ENCODE results near the gene EFEMP1. TPM values are rescaled to one million over a fixed set of nuclear protein-coding genes. Genes with fewer than 3 reads are reported as not detected.

The EFEMP1 gene
- total RNA-seq, 1 donor from 2014 or later: 3,607 TPM

DNA sequence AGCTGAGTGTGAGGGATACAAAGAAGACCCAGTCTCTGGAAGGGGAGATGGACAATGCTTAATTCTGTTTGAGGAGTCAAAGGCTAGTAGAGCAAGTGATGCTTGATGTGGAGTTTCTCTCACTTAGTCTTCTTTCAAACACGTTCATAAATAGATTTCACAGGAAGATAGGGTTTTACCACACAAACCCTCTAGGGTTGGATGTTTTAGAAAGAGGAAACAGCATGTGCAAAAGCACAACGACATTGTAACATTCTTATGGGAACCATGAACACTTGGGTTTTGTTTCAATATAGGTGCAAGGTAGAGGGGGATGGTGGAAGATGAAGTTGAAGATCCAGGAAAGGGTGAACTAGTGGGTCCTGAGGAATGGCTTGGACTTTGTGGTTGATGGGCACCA lies 10.8 kb upstream of the EFEMP1 start:
- no peak for DNase-seq (ENCODE audit: low read depth, low spot score)

DNA sequence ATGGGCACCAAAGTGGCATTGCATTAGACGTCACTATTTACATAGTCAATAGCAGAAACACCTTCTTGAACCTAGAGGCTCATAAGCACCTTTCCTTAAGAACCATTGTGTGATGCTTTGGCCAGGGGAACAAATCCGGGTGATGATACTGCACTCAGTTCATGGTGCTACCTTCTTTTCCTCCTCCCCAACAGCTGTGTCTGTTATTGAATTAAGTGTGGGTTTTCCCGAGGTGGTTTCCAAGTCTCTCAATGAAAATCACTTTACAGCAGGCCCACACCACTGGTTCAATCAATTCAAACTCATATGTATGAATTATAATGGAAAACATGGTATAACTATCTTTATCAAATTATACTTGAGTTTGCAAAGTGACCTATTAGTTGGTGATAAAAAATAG lies 9.3 kb upstream of the EFEMP1 start:
- no peak for DNase-seq (ENCODE audit: low read depth, low spot score)

DNA sequence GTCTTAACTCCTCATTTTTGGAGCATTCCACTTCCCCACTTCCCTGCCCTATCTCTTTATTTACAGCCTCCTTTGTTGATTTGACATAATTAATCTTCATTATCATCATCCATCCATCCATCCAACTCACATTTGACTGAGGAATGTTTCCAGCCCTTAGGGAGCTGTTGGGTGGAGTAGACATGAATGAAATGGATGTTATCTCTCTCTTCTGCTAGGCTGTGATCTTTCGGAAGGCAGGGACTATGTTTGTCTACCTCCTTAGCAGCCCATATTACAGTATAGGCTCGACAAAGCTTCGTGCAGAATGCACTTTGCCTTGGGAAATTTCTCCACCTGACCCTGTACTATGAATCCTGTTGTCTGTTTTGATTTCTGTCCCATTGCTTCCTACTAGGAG lies 7.7 kb upstream of the EFEMP1 start:
- DNase-seq (ENCODE audit: low read depth, low spot score): no peak

DNA sequence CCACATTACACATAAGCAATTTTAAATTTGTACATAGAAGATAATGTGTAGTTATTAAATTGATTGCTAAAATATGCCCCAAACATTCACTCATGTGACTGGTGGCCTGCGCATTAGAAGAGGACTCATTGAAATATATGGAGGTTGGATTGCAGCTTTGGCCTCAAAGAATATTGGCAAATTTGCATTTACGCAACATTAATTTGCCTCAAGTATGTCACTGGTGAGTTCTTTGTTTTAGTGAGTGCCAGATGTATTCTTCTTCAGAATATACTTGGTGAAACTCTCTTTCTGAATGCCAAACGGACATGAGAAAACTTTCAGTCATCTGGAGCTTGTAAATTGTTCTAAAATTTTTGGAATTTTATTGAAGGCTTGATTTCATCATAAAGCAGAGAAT lies 5.9 kb upstream of the EFEMP1 start:
- no peak for DNase-seq (ENCODE audit: low read depth, low spot score)

DNA sequence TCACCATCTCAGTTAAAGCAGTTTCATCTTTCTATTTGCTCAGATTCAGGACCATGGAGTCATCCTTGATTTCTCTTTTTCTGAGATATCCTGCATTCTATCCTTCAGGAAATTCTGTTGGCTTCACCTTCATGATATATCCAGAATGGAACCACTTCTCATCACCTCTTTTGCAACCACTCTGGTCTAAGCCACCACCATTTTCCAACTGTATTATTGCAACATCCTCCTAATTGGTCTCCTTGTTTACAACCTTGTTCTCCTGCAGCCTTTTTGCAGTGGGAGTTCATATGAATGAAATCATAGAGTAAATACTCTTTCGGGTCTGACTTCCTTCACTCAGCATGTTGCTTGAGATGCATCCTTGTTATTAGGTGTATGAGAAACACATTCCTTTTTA lies 3.4 kb upstream of the EFEMP1 start:
- DNase-seq (ENCODE audit: low read depth, low spot score): no peak

DNA sequence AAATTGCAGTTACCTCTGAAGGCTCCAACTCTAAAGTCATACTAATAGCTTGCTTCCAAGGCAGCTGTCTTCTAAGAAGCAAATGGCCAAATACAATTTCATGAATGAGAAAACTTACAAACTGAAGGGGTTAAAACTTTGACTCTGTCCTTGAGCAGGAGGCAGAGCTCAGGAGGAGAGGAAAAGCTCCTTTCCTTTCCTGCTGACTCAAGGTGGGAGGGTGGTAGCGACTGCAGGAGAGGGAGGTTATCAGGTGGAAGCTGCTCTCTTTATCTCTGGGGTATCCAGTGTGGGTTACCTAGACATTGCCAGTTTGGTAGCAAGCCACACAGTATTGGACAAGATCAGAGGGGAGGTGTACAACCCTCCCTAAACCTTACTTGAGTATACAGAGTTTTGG lies 2.7 kb upstream of the EFEMP1 start:
- no peak for DNase-seq (ENCODE audit: low read depth, low spot score)

DNA sequence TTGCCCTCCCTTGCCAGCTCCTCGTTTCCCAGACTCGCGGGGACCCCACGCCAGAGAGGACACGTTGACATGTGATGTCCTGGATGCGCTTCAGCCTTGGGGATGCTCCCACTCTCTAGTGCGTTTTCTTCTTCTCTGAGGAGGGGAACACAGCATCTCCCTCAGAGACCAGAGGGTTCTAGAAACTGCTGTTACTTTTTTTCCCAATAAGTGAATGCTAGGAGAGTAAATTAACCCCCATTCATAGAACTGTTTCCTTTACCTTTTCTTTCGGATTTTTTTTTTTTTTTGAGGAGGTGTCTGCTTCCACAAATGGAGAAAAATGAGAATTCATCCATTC lies 370 bp upstream of the EFEMP1 start:
- no peak for DNase-seq (ENCODE audit: low read depth, low spot score)

DNA sequence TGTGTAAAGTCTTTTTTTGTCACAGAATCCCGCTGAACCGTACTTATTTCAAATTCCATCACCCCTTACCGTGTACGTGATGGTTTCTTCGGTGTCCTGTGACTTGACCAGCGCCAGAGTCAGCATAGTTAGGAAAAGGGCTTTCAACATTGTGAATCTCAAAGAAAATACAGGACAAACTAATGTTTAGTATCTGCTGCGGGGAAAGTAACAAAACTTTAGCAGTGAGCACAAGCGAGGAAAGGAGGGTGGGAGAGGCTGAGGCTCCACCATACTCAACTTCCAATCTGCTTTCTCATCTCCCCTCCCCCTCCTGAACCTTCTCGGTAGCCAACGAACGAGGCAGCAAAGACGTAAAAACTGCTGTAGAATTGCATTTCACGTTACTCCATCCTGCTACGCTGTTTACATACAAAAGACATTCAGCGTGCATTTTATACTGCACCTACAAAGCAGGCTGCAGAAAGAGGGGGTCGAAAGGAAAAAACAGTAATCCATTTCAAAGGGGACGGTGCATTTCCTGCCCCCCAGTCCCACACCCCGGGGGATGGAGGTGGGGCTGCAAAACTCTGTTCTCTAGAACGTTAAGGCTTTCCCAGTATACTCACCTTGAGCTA lies 1.2 kb downstream of the EFEMP1 start:
- no peak for DNase-seq (ENCODE audit: low read depth, low spot score)

DNA sequence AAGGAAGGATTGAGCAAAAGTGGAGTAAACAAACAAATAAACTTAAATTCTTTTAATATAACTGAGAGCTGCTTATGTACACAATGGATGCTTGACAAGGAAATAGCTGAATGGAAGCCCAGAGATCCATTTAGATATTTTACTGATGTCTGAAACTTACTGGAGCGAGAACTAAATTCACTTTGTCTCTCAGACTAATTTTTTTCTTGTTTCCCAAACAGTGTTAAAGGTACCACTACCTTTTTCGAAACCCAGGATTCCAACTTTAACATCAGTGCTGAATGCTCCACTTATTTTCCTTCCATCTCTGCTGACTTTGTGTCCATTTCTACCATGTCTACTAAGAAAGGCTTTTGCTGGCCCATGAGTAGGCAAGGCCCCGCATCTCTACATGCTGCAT lies 4.0 kb downstream of the EFEMP1 start:
- no peak for DNase-seq (ENCODE audit: low read depth, low spot score)

DNA sequence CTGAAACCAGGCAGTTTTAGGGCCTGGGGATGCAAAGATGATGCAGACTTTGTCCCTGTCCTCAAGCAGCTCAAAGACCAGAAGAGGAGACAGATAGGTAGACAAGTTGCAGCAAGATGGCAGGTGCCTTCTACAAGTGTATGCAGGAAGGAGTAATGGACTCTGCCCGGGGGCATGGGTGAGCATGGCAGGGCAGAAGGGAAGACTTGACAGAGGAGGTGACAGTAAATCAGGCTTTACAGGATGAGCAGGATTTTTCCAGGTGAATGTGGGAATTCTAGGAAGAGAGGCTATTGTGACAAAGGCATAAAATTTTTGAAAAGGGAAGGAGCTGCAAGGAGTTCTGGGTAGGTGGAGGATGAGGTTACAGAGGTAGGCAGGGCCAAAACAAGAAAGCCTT lies 4.7 kb downstream of the EFEMP1 start:
- DNase-seq (ENCODE audit: low read depth, low spot score): no peak

DNA sequence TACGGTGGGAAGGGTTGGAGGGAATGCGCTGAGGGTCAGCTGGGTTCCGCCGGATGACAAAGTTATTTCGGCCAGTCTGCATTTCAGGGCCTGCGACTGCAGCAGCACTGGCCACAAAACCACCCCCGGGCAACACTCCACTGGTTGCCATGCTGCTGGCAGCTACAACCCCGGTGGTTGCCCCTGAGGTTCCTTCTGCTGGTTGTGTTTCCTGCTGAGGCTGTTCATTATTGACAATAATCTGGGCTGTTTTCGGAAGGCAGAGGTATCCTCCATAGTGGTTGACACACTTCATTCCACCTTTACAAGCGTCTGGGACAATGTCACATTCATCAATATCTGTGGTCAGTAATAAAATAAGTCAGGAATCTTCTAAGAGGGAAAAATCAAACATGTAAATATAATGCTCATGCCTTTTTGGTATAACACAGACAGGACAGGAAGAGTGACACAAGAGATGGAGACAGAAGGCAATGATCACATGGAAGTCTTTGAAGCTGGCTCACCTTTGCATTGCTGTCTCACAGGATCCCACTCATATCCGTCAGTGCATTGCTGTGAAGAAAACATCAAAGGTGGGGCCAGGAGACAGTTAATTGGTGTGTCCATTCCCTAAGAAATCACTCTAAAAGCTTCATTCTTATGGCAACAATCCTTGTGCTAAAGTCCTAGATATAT lies 5.7 kb downstream of the EFEMP1 start:
- no peak for DNase-seq (ENCODE audit: low read depth, low spot score)

DNA sequence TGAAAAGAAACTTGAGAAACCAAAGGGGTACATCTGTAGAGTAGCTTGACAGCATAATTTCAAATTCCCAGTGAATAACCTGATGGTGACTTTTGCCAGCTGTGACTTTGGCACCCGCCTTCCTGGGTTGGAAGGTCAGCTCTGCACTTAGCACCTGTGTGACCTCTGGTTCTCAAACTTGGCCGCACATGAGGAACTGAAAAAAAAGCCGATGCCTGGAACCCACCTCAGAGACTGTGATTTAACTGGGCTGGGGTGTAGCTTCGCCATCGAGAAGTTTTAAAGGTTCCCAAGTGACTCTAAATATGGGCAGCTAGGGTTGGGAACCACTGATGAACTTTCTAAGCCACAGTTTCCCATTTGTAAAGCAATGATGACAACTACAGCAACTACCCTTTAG lies 6.5 kb downstream of the EFEMP1 start:
- no peak for DNase-seq (ENCODE audit: low read depth, low spot score)

DNA sequence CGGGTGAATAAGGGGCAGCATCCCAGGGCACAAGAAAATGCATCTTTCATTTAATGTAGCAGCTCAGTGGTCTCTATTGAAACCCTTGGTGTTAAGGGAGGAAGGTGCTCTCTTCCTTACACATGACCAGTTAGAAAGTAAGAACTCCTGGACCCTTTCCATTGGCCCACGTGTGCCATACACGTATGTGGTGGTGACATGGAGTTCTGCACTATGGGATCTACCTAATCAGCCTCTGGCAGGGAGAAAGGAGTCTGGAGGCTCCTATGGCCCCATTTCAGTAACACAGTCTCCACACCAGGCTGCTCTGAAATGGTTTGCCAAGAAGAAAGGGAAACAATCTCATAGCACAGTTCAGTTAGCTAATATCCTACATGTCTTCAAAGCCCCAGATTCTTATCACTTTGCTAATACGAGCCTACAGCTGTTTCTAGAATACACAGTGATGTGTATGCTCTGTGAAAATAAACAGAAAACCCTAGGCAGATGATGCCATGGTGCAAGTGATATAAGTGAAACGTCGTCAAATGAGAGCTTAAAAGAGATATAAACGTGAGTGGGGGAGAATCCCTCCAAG lies 7.0 kb downstream of the EFEMP1 start:
- no peak for DNase-seq (ENCODE audit: low read depth, low spot score)

DNA sequence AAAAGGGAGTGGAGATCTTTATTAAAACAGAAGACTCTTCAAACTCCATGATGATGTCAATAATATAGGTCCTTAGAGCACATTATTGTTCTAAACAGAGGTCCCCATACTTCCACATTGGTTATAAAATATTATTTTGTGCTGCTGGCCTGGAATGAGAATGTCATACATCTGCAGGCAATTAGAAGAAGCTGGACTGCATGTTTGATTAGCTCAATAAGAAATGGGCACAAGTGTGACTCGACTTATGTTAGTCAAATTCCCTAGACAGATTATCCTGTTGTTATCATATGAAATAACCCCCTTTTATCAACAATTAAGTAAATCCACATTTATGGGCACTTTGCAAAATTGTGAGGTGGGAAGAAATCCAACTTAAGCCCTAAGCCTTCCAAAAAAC lies 8.8 kb downstream of the EFEMP1 start:
- DNase-seq (ENCODE audit: low read depth, low spot score): no peak

DNA sequence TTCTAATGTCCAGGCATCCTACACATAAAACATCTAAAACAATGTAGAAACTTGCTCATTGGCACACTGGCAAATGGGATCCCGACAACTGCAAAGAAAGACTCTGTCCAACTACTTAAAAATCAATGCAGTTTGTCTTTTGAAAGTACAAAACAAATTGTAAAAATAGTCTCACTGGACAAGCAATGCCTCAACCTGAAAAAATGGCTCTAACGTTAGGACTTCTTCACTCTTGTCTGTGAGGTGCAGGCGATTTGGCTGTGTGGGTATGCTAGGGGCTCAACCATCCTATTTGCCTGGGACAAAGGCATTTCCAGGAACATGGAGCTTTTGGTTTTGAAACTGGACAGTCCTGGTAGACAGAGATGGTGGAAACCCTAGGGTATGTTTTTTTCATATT lies 10.7 kb downstream of the EFEMP1 start:
- no peak for DNase-seq (ENCODE audit: low read depth, low spot score)

DNA sequence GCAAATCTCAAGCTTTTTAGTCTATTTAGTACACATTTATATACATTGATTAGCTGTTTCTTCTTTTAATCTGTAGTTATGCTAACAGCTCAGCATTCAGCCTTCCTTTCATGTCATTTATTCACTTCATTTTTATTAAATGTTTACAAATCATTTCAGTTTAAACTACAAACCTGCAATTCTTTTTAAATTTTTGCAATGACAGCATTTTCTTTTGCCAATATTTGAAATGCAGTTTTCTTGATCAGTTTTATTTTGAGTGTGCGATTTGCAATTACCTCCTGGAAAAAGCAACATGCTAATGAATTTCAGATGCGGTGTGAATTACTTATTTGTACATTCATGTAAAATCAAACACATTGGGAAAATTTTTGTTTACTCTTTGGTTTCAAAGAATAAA lies 13.5 kb downstream of the EFEMP1 start:
- no peak for DNase-seq (ENCODE audit: low read depth, low spot score)

DNA sequence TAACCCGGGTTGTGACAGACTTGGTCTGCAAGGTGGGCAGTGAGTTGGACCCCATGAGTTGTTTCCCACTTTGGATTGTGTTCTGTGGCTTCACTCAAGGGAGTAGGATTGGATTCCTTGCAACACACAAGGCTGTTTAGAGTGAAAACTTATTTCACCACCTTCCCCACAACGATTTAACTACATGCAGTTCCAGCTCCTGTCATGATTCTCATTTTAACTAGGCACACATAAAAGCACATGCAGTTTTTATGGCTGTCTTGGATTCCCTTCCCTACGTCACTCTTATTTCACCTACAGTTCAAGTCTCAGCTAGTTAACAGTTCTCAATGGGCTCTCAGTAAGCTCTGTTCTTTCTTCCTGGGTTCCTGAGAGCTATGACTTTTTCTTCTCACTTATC lies 15.9 kb downstream of the EFEMP1 start:
- DNase-seq (ENCODE audit: low read depth, low spot score): no peak

DNA sequence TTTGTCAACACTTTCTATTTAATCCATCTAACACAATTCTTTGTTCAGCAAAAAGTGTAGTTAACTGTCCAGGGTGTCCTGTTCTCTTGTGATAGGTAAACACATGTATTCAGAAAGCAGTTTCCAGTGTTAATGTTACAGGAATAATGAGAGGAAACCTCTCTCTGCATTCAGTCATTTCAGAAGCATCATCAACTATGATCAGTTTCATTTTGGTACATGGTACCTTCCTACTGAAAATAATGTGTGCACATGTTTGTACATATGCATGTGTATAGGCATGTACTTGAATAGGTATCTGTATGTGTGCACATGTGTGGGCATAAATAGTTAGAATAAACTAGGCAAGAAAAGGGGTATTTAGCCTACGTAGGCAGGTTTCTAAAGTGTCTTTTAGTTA lies 16.6 kb downstream of the EFEMP1 start:
- DNase-seq (ENCODE audit: low read depth, low spot score): no peak

DNA sequence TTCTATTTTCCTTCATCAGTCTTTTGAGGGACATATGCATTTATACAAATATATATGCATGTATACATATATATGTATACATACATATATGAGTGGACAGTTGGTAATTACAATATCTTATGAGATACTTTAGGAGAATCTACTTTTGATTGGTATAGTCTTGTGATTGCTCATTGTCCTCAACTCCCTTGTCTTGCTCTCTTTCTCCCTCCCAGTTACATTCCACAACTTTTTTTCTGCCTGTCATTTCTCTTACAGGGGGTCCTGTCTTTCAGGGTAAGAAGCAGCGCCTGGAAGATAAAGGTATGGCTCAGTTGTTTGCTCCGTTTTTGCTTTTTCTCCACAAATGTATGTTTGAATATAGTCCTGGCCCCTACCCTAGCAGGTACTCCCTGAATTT lies 19.9 kb downstream of the EFEMP1 start:
- no peak for DNase-seq (ENCODE audit: low read depth, low spot score)

DNA sequence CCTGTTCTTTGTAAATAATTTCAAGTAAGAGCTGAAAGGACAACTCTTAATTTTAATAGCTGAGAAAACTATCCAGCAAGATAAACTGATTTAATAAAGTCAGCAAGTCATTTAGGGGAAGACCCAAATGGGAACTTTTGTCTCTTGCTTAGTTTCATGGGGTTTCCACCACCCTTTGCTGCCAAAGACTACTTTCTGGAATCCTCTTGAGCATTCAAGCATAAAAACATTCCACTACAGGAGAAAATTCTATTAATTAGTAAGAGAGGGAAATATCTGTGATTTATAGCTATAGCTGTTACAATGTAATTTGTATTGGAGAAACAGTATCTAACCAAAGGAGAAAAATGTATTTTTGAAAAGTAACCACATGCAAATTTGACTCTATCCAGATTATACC lies 20.6 kb downstream of the EFEMP1 start:
- DNase-seq (ENCODE audit: low read depth, low spot score): no peak

DNA sequence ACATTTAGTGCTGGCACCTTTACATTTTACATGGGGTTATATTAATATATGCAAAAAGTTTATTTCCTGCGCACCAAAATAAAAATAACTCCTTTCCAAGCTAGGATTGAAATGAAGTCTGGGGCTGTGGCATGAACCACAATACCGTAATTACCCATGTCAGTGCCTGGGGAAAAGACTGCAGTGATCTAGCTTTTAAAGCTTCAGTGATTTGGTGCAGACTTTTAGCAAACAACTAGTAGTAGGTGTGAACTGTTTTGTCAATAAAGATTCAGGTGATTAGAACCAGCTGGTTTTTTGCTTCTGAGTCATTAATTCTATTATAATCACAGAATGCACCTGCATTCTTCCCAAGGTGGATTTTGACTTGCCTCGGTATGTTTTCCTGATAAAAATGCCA lies 21.2 kb downstream of the EFEMP1 start:
- no peak for DNase-seq (ENCODE audit: low read depth, low spot score)

DNA sequence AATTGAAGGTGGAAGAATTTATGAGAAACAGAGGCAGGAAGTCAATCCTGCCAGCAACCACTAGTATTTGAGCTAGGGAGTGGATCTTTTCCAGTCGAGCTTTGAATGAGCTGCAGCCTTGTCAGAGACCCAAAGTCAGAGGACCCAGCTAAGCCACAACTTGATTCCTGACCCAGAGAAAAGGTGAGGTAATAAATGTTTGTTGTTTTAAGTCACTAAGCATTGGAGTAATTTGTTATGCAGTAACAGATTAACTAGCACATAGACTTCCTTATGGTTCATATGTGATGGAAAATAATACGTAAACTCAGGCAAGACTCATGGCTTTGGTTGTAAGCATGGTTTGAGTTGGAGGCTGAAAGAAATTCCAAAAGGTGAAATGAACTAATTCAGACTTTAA lies 21.6 kb downstream of the EFEMP1 start:
- no peak for DNase-seq (ENCODE audit: low read depth, low spot score)

DNA sequence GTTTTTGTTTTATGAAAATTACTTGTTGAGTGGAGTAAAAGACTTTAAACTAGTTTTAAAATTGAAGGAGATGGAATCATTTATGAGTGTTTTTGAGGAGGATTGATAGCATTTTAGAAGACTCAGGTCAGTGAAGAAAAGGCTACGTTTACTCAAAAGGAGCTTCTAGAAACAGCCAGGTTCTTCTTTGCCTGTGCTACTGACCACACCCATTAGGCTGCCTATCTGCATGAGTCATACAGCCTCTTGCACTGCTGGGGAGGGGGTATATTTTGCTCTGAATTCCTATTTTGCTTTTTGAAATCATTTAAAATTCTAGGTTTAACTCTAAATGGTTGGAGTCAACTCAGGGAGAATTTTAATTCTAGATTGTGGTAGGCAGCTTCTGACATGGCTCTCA lies 22.3 kb downstream of the EFEMP1 start:
- DNase-seq (ENCODE audit: low read depth, low spot score): no peak

DNA sequence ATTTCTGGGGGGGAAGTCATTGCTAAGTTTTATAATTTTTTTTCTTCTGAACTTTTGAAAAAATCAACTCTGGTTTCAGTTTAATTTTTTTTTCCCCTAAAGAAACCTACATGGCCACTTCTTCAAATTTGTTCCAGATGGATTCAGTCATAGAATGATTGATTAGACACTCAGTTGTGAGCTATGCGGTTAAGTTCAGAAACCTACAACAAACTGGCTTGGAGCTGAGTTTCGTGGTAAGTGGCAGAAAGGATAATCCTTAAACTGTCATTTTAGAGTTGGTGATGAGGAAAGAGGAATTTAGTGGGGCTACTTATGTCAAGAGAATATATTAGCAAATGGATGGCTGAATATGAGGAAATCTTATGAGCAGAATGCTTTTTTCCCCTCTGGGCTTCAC lies 23.7 kb downstream of the EFEMP1 start:
- no peak for DNase-seq (ENCODE audit: low read depth, low spot score)

All from pulmonary artery endothelial cell (primary cell).